Epithelial cell of alveolus of lung (primary cell): Measurements from ENCODE around the gene RABGGTB. TPM values are rescaled to one million over a fixed set of nuclear protein-coding genes. Genes with fewer than 3 reads are reported as not detected.

Experiments
- total RNA-seq: library from RNA; depleted of rRNA; stranded (reverse); fragments of >200 nt; gene quantifications from 2 replicates; pipeline ENCODE4 v1.2.1, GENCODE V29; 2015

RABGGTB gene
- 46.9 and 52.5 TPM in 2 replicates for total RNA-seq

GRCh38 chr1:75785983-75786853, at the start of gene RABGGTB:
Gene RABGGTB, plus strand, starts transcription at chr1:75786256. Its CDS starts 16 bp downstream, at chr1:75786272.

GRCh38 chr1:75796376-75797272, 10.6 kb downstream of the RABGGTB start, which contains the start of gene MSH4:
Gene MSH4, plus strand, starts transcription at chr1:75796882. Its CDS starts 104 bp downstream, at chr1:75796986.

Other genes with a start within 250 kb of the RABGGTB start
- gene SLC44A5, start 175.1 kb upstream of the RABGGTB start, total RNA-seq: 0.08 and 0.52 TPM in 2 replicates
- gene ACADM, start 61.5 kb upstream of the RABGGTB start, total RNA-seq: 22.6 and 22.8 TPM in 2 replicates
- gene MSH4, start 10.6 kb downstream of the RABGGTB start, total RNA-seq: not detected in 2 replicates
- gene ASB17, start 146.1 kb downstream of the RABGGTB start, total RNA-seq: not detected in 2 replicates